ENCODE measurements around the gene PRDM5. TPM values are rescaled to one million over a fixed set of nuclear protein-coding genes. Genes with fewer than 3 reads are reported as not detected.

Gene PRDM5
- polyA plus RNA-seq, 2 donors: 1.4 TPM

DNA sequence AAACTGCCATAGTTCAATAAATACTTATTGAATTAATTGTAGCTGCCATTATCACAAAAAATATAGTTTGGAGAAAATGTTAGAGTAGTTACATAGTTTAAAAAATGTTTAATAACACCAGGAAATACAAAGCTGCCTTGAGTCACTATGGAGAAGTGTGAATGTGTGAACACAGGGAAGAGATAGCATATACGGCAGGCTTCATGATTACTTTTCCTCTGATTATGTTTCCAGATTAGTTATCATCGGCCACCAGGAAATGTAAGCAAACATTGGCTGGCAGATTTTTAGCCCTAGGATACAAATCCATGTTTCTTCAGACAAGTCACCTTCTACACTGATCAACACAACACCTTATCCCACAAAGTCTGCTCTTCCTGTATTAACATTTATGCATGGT lies 4.4 kb downstream of the PRDM5 start:
- Histone ChIP-seq H3K4me1 (ENCODE audit: control insufficient read depth in 2 of 2, insufficient read depth in 2 of 2, low read length in 1 of 2) (no peaks in the 10 kb centered on the region), H3K27ac (ENCODE audit: low read depth in 2 of 2, low read length in 1 of 2) (no peak overlapping the region), H3K36me3 (ENCODE audit: control insufficient read depth in 2 of 2, insufficient read depth in 2 of 2, low read length in 1 of 2) (no peaks in the 10 kb centered on the region), H3K4me3 (ENCODE audit: low read depth in 1 of 2, low read length in 2 of 2) (no peak overlapping the region), H3K27me3 (ENCODE audit: control insufficient read depth in 1 of 2, insufficient read depth in 2 of 2, low read length in 2 of 2) (no peaks in the 10 kb centered on the region), H3K9me3 (ENCODE audit: control insufficient read depth in 2 of 2, insufficient read depth in 1 of 2, low read depth in 1 of 2, low read length in 1 of 2) (peaks cover 0 to 3% of the 10 kb centered on the region in 2 donors)
- 43 to 46% methylated on average over 2 of the region's 2 CpGs for WGBS, 2 donors

DNA sequence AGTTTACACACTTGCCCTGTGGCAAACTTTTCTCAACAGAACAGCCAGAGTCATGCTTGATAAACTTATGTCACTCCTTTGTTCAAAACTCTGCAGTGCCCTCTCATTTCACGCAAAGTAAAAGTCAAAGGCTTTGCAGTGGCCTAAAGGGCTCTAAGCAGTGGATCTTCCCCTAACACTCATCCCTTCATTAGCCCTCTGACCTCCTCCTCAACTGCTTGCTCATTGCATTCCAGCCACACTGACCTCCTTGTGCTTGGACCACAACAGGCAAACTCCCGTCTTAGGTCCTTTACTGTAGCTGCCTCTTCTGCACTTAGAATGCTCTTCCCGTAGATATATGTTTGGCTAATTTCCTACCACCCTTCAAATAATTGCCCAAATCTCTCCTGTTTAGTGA lies 5.6 kb downstream of the PRDM5 start:
- no peaks in the 10 kb centered on the region for H3K36me3 ChIP-seq (ENCODE audit: control insufficient read depth in 2 of 2, insufficient read depth in 2 of 2, low read length in 1 of 2)
- H3K27me3 ChIP-seq (ENCODE audit: control insufficient read depth in 1 of 2, insufficient read depth in 2 of 2, low read length in 2 of 2): no peaks in the 10 kb centered on the region
- no peaks in the 10 kb centered on the region for H3K9me3 ChIP-seq (ENCODE audit: control insufficient read depth in 2 of 2, insufficient read depth in 1 of 2, low read depth in 1 of 2, low read length in 1 of 2)
- no peak overlapping the region for H3K27ac ChIP-seq (ENCODE audit: low read depth in 2 of 2, low read length in 1 of 2)
- no peaks in the 10 kb centered on the region for H3K4me1 ChIP-seq (ENCODE audit: control insufficient read depth in 2 of 2, insufficient read depth in 2 of 2, low read length in 1 of 2)
- H3K4me3 ChIP-seq (ENCODE audit: low read depth in 1 of 2, low read length in 2 of 2): no peak overlapping the region
- WGBS, 2 donors: 59 to 62% methylated on average over 3 of the region's 3 CpGs

DNA sequence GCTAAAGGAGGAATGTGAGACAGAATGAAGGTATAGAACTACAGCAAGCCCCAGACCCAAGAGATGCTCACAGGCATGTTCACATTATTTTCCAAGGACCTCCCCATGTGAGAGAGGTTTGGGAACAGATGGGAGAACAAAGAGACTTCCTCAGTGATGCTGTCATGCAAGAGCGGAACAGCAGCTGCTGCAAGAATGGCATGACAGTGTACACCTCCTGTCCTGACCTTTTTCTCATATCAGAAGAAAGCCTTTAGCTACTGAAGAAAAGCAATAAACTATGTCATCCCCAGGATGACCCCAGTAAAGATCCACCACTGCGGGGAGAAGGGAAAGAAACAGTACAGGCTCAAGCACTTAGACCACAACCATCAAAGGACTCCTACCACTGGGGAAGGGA lies 7.2 kb downstream of the PRDM5 start:
- no peak overlapping the region for H3K4me3 ChIP-seq (ENCODE audit: low read depth in 1 of 2, low read length in 2 of 2)
- H3K36me3 ChIP-seq (ENCODE audit: control insufficient read depth in 2 of 2, insufficient read depth in 2 of 2, low read length in 1 of 2): no peaks in the 10 kb centered on the region
- H3K9me3 ChIP-seq (ENCODE audit: control insufficient read depth in 2 of 2, insufficient read depth in 1 of 2, low read depth in 1 of 2, low read length in 1 of 2): no peaks in the 10 kb centered on the region
- H3K27ac ChIP-seq (ENCODE audit: low read depth in 2 of 2, low read length in 1 of 2): no peak overlapping the region
- no peaks in the 10 kb centered on the region for H3K4me1 ChIP-seq (ENCODE audit: control insufficient read depth in 2 of 2, insufficient read depth in 2 of 2, low read length in 1 of 2)
- H3K27me3 ChIP-seq (ENCODE audit: control insufficient read depth in 1 of 2, insufficient read depth in 2 of 2, low read length in 2 of 2): no peaks in the 10 kb centered on the region
- WGBS, 2 donors: 93% methylated on average over 2 of the region's 2 CpGs

DNA sequence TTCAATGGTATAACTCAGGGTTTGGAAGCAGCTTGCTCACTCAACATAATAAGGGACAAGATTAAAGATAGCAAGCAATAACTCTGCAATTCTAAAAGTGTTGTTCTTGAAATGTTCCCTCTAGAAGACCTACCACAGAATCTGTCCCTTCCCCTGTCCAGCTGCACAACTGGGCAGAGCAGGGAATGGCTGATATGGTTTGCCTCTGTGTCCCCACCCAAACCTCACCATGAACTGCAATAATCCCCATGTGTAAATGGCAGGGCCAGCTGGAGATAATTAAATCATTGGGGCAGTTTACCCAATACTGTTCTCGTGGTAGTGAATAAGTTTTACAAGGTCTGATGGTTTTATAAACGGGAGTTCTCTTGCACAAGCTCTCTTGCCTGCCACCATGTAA lies 19.1 kb downstream of the PRDM5 start:
- H3K27ac ChIP-seq (ENCODE audit: low read depth in 2 of 2, low read length in 1 of 2): no peak overlapping the region
- H3K27me3 ChIP-seq (ENCODE audit: control insufficient read depth in 1 of 2, insufficient read depth in 2 of 2, low read length in 2 of 2): no peaks in the 10 kb centered on the region
- H3K4me3 ChIP-seq (ENCODE audit: low read depth in 1 of 2, low read length in 2 of 2): no peak overlapping the region
- 95 to 98% methylated on average over 2 of the region's 2 CpGs for WGBS, 2 donors
- no peaks in the 10 kb centered on the region for H3K36me3 ChIP-seq (ENCODE audit: control insufficient read depth in 2 of 2, insufficient read depth in 2 of 2, low read length in 1 of 2)
- no peaks in the 10 kb centered on the region for H3K9me3 ChIP-seq (ENCODE audit: control insufficient read depth in 2 of 2, insufficient read depth in 1 of 2, low read depth in 1 of 2, low read length in 1 of 2)
- H3K4me1 ChIP-seq (ENCODE audit: control insufficient read depth in 2 of 2, insufficient read depth in 2 of 2, low read length in 1 of 2): no peaks in the 10 kb centered on the region

DNA sequence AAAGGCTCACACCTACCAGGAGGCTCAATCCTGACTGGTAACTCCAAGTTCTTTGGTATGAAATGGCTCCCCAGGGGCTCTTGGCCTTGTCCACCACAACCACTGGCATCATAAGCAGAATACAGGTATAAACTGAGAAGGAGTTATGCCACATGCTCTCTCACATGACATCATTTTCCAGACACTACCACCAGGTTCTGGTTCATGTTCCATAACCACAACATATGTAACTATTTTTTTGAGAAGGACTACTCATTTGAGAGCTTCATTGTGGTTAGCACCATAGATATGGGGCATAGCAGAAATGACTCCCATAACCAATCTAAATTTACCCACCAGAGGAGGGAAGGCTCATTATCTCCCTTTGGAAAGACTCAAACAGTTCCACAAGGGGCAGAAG lies 19.6 kb downstream of the PRDM5 start:
- H3K27ac ChIP-seq (ENCODE audit: low read depth in 2 of 2, low read length in 1 of 2): no peak overlapping the region
- no peaks in the 10 kb centered on the region for H3K27me3 ChIP-seq (ENCODE audit: control insufficient read depth in 1 of 2, insufficient read depth in 2 of 2, low read length in 2 of 2)
- no peak overlapping the region for H3K4me3 ChIP-seq (ENCODE audit: low read depth in 1 of 2, low read length in 2 of 2)
- H3K4me1 ChIP-seq (ENCODE audit: control insufficient read depth in 2 of 2, insufficient read depth in 2 of 2, low read length in 1 of 2): no peaks in the 10 kb centered on the region
- no peaks in the 10 kb centered on the region for H3K9me3 ChIP-seq (ENCODE audit: control insufficient read depth in 2 of 2, insufficient read depth in 1 of 2, low read depth in 1 of 2, low read length in 1 of 2)
- no peaks in the 10 kb centered on the region for H3K36me3 ChIP-seq (ENCODE audit: control insufficient read depth in 2 of 2, insufficient read depth in 2 of 2, low read length in 1 of 2)

DNA sequence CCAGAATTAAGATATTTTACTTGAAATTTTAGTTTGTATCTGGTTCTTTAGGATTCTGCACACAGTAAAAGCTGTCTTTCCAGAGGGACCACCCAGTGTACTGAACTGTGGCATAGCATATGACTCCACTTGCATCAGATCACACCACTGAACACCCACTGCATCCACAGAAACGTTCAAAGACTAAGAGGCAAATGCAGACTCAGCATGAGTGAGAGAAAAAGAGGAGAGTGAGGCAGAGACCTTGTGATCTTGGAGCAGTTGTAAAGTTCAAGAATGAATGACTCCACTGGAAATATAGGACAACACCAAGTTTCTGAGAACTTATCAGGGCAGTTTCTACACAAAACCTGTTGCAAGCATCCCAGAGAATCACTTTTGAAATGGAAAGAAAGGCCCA lies 20.8 kb downstream of the PRDM5 start:
- no peak overlapping the region for H3K4me3 ChIP-seq (ENCODE audit: low read depth in 1 of 2, low read length in 2 of 2)
- H3K27me3 ChIP-seq (ENCODE audit: control insufficient read depth in 1 of 2, insufficient read depth in 2 of 2, low read length in 2 of 2): no peaks in the 10 kb centered on the region
- no peaks in the 10 kb centered on the region for H3K4me1 ChIP-seq (ENCODE audit: control insufficient read depth in 2 of 2, insufficient read depth in 2 of 2, low read length in 1 of 2)
- 63 to 72% methylated on average over 1 of the region's 1 CpG for WGBS, 2 donors
- H3K27ac ChIP-seq (ENCODE audit: low read depth in 2 of 2, low read length in 1 of 2): no peak overlapping the region
- H3K9me3 ChIP-seq (ENCODE audit: control insufficient read depth in 2 of 2, insufficient read depth in 1 of 2, low read depth in 1 of 2, low read length in 1 of 2): no peaks in the 10 kb centered on the region
- H3K36me3 ChIP-seq (ENCODE audit: control insufficient read depth in 2 of 2, insufficient read depth in 2 of 2, low read length in 1 of 2): no peaks in the 10 kb centered on the region

DNA sequence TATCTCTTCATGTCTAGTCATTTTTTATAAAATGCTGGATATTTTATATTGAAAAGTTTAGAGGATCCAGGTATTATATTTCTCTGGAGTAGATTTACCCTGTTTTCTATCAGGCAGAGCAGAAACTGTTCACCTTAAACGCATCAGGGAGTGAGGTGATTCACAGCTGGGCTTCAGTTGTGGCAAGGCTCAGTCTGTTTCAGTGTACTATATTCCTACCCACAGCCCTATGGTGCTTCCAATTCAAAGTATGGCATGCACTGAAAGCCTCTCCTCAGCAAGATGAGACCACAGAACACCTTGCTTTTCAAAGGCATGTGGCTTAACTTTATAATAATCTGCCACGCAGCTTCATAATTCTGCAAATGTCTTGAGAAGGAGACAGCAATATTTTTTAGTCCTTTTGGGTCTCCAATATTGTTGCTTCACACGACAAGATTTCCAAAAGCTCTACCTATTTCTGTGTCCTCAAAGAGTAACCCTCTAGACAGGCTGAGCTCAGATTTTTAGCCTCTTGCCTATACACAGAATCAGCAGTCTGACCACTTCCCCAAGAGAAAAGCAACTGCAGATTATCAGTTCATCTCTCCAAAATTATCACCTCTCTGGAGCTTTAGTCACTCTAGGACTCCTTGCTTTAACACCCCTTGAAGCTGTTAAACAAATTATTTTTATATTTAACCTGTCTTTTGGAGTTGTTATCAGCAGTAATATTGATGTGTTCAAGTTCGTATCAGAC lies 24.4 kb downstream of the PRDM5 start:
- Histone ChIP-seq H3K9me3 (ENCODE audit: control insufficient read depth in 2 of 2, insufficient read depth in 1 of 2, low read depth in 1 of 2, low read length in 1 of 2) (no peaks in the 10 kb centered on the region), H3K4me1 (ENCODE audit: control insufficient read depth in 2 of 2, insufficient read depth in 2 of 2, low read length in 1 of 2) (no peaks in the 10 kb centered on the region), H3K36me3 (ENCODE audit: control insufficient read depth in 2 of 2, insufficient read depth in 2 of 2, low read length in 1 of 2) (peaks cover 0 to under 1% of the 10 kb centered on the region in 2 donors), H3K27me3 (ENCODE audit: control insufficient read depth in 1 of 2, insufficient read depth in 2 of 2, low read length in 2 of 2) (no peaks in the 10 kb centered on the region), H3K27ac (ENCODE audit: low read depth in 2 of 2, low read length in 1 of 2) (no peak overlapping the region), H3K4me3 (ENCODE audit: low read depth in 1 of 2, low read length in 2 of 2) (no peak overlapping the region)
- WGBS, 2 donors: 92 to 94% methylated on average over 4 of the region's 4 CpGs

DNA sequence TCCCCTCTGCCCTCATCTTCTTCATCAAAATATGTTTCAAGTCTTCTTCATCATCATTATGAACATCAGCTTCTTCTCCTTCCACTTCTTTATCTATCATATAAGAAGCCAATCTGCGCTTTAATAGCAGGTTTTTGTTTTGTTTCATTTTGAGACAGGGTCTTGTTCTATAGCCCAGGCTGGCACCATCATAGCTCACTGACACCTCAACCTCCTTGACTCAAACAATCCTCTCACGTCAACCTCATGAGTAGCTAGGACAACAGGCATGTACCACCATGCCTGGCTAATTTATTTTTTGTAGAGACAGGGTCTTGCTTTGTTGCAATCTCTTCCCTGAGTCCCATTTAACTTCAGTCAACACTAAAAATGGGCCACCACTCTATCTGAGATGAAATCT lies 27.0 kb downstream of the PRDM5 start:
- Histone ChIP-seq H3K27me3 (ENCODE audit: control insufficient read depth in 1 of 2, insufficient read depth in 2 of 2, low read length in 2 of 2) (no peaks in the 10 kb centered on the region), H3K27ac (ENCODE audit: low read depth in 2 of 2, low read length in 1 of 2) (no peak overlapping the region), H3K9me3 (ENCODE audit: control insufficient read depth in 2 of 2, insufficient read depth in 1 of 2, low read depth in 1 of 2, low read length in 1 of 2) (no peaks in the 10 kb centered on the region), H3K4me1 (ENCODE audit: control insufficient read depth in 2 of 2, insufficient read depth in 2 of 2, low read length in 1 of 2) (no peaks in the 10 kb centered on the region), H3K36me3 (ENCODE audit: control insufficient read depth in 2 of 2, insufficient read depth in 2 of 2, low read length in 1 of 2) (peaks cover 0 to 2% of the 10 kb centered on the region in 2 donors), H3K4me3 (ENCODE audit: low read depth in 1 of 2, low read length in 2 of 2) (no peak overlapping the region)
- WGBS, 2 donors: 84 to 97% methylated on average over 2 of the region's 2 CpGs

DNA sequence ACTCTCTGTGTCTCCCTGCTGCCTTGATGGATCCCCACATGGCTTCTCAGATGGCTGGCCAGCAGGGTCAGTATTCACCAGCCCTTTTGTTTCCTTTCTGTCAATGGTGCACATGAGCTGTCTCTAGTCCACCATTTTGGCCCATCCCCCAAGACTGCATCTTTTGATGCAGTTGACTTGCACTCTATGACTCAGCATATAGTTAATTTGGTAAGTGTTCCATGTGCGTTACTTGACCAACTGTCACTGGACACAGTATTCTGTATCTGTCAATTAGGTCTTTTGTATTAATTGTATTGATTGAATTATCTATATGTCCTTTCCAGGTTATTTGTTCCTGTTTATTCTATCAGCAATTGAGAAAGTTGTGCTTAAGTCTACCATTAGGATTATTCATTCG lies 29.2 kb downstream of the PRDM5 start:
- H3K9me3 ChIP-seq (ENCODE audit: control insufficient read depth in 2 of 2, insufficient read depth in 1 of 2, low read depth in 1 of 2, low read length in 1 of 2): no peaks in the 10 kb centered on the region
- no peak overlapping the region for H3K4me3 ChIP-seq (ENCODE audit: low read depth in 1 of 2, low read length in 2 of 2)
- 95 to 97% methylated on average over 2 of the region's 2 CpGs for WGBS, 2 donors
- H3K36me3 ChIP-seq (ENCODE audit: control insufficient read depth in 2 of 2, insufficient read depth in 2 of 2, low read length in 1 of 2): peaks cover 0 to 2% of the 10 kb centered on the region in 2 donors
- no peaks in the 10 kb centered on the region for H3K27me3 ChIP-seq (ENCODE audit: control insufficient read depth in 1 of 2, insufficient read depth in 2 of 2, low read length in 2 of 2)
- no peaks in the 10 kb centered on the region for H3K4me1 ChIP-seq (ENCODE audit: control insufficient read depth in 2 of 2, insufficient read depth in 2 of 2, low read length in 1 of 2)
- no peak overlapping the region for H3K27ac ChIP-seq (ENCODE audit: low read depth in 2 of 2, low read length in 1 of 2)

DNA sequence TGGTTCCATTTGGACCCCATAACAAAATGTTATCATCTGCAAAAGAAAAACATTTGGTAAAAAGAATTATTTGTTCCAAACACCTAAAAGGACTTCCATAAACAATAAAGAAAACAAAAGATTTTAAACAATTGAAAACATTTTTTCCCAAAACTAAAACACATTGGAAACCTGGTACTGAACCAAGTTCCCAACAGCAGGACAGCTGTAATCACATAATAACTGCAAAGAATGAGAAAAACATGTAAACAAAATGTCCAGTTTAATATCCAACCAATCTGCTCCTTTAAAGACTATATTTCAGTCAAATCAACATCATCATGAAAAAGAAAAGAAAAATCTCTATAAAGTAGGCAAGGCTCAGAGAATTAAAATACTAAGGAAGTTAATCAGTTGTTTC lies 36.3 kb downstream of the PRDM5 start:
- Histone ChIP-seq H3K36me3 (ENCODE audit: control insufficient read depth in 2 of 2, insufficient read depth in 2 of 2, low read length in 1 of 2) (no peaks in the 10 kb centered on the region), H3K27me3 (ENCODE audit: control insufficient read depth in 1 of 2, insufficient read depth in 2 of 2, low read length in 2 of 2) (no peaks in the 10 kb centered on the region), H3K9me3 (ENCODE audit: control insufficient read depth in 2 of 2, insufficient read depth in 1 of 2, low read depth in 1 of 2, low read length in 1 of 2) (no peaks in the 10 kb centered on the region), H3K4me1 (ENCODE audit: control insufficient read depth in 2 of 2, insufficient read depth in 2 of 2, low read length in 1 of 2) (no peaks in the 10 kb centered on the region), H3K4me3 (ENCODE audit: low read depth in 1 of 2, low read length in 2 of 2) (no peak overlapping the region), H3K27ac (ENCODE audit: low read depth in 2 of 2, low read length in 1 of 2) (no peak overlapping the region)
